Common myeloid progenitor, CD34-positive (primary cell): Measurements from ENCODE around the gene ADGRB3.
"Not testable (repeated sequence)": the region's sequence is repeated elsewhere in the genome, so short reads cannot be mapped to it uniquely, and the experiment has no call there.

ENCODE experiments used
- CTCF ChIA-PET: fragments of 350-600 bp; sonication (Branson Sonifier 250); formaldehyde crosslinking; loops from one replicate; lab custom pipeline; 2021; ENCODE audit warnings: antibody characterized with exemption; lab: Charles Lee
- POLR2A ChIA-PET: fragments of 350-600 bp; sonication (Branson Sonifier 250); formaldehyde crosslinking; loops from one replicate; lab custom pipeline; 2021; ENCODE audit warnings: antibody characterized with exemption; lab: Charles Lee
- DNase-seq, 3 donors: peaks; one replicate each; pipeline versions ENCODE4 v3.0.0 to v3.0.0-alpha.2; 2013
- H3K27ac ChIP-seq, 2 experiments: 1 replicate in 1 of 2; 2 replicates in 1 of 2; pipeline ENCODE4 v1.7.0; 2013; ENCODE audit warnings: inconsistent platforms in 2 of 2, low read length in 2 of 2, mild to moderate bottlenecking in 2 of 2, low read depth in 1 of 2, moderate library complexity in 1 of 2; ENCODE audit not compliant: severe bottlenecking in 2 of 2, insufficient read depth in 1 of 2, poor library complexity in 1 of 2
- H3K27me3 ChIP-seq, 5 experiments: replicated peaks in 2 of 5; 1 replicate in 3 of 5; 2 replicates in 2 of 5; pipeline versions ENCODE4 v1.6.1 to v1.7.0; 2013; ENCODE audit warnings: low read length in 4 of 5, mild to moderate bottlenecking in 2 of 5, moderate library complexity in 2 of 5, inconsistent platforms in 1 of 5; ENCODE audit not compliant: insufficient read depth in 5 of 5, control insufficient read depth in 4 of 5
- H3K36me3 ChIP-seq, 4 experiments: 1 replicate in 2 of 4; 2 replicates in 2 of 4; pipeline versions ENCODE4 v1.6.1 to v1.7.0; 2013; ENCODE audit warnings: low read length in 3 of 4, control low read depth in 1 of 4, mild to moderate bottlenecking in 1 of 4; ENCODE audit not compliant: control insufficient read depth in 4 of 4, insufficient read depth in 4 of 4
- H3K4me1 ChIP-seq, 4 experiments: 1 replicate in 3 of 4; 2 replicates in 1 of 4; pipeline versions ENCODE4 v1.6.1 to v1.7.1; 2013; ENCODE audit warnings: low read length in 3 of 4, mild to moderate bottlenecking in 3 of 4, control low read depth in 1 of 4, inconsistent platforms in 1 of 4, moderate library complexity in 1 of 4; ENCODE audit not compliant: control insufficient read depth in 4 of 4, insufficient read depth in 4 of 4; ENCODE audit errors: control extremely low read depth in 1 of 4
- H3K4me3 ChIP-seq, 7 experiments: 1 replicate in 4 of 7; 2 replicates in 3 of 7; pipeline versions ENCODE4 v1.5.1 to v1.7.0; 2013; ENCODE audit warnings: mild to moderate bottlenecking in 7 of 7, low read length in 6 of 7, moderate library complexity in 6 of 7, inconsistent platforms in 2 of 7, low read depth in 2 of 7, control low read depth in 1 of 7; ENCODE audit not compliant: insufficient read depth in 4 of 7, control insufficient read depth in 1 of 7; ENCODE audit errors: extremely low read depth in 1 of 7
- H3K9me3 ChIP-seq, 5 experiments: 1 replicate in 4 of 5; 2 replicates in 1 of 5; pipeline versions ENCODE4 v1.6.1 to v1.7.1; 2013; ENCODE audit warnings: low read length in 4 of 5, mild to moderate bottlenecking in 2 of 5, inconsistent platforms in 1 of 5, low read depth in 1 of 5, moderate library complexity in 1 of 5; ENCODE audit not compliant: control insufficient read depth in 4 of 5, insufficient read depth in 2 of 5; ENCODE audit errors: control extremely low read depth in 1 of 5
- WGBS: methylation state at CpG from one replicate; pipeline ENCODE4 v1.1.5; 2013; ENCODE audit not compliant: insufficient coverage; 5-methylcytosine and 5-hydroxymethylcytosine counted together

The ADGRB3 gene

DNA sequence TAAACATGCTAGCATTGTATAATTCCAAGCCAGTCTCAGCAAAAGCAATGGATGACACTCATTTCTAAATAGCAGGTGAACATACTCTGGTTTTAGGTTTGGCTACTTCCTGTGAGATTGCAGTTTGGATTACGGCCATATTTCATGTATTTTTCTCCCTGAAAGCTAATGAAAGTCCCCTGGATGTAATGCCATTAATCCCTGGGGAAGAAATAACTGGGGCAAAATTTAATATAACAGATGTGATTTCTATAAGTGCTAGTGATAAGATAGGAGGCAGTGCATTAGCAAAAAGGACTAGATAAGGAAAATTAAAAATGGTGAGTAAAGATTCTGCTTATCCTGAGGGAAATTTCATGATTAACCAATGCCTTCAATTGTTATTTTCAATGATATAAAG is 238.2 kb downstream of the ADGRB3 start:
- no peak overlapping the region for H3K27ac ChIP-seq
- no peak for DNase-seq
- CTCF ChIA-PET, result no interaction called here
- 67% methylated on average over 1 of the region's 1 CpG for WGBS
- H3K4me1 ChIP-seq, result no peaks in the 10 kb centered on the region
- no peaks in the 10 kb centered on the region for H3K27me3 ChIP-seq
- no peaks in the 10 kb centered on the region for H3K36me3 ChIP-seq
- H3K9me3 ChIP-seq, result no peaks in the 10 kb centered on the region
- POLR2A ChIA-PET, result no interaction called here
- no peak overlapping the region for H3K4me3 ChIP-seq

DNA sequence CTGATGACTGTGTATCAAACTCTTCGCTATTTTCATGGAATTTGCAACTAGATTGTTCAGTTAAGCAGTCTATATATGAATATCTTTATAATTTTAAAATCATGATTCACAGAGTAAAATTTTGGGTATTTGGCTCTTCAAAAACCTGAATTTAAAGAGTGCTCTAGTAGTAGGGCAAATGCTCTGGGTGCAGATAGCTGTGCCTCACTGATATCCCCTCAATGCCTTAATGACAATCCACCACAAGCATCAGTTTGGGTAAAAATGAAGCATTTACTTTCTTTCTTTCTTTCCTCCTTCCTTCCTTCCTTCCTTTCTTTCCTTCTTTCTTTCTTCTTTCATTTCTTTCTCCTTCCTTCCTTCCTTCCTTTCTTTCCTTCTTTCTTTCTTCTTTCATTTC is 239.7 kb downstream of the ADGRB3 start:
- no peaks in the 10 kb centered on the region for H3K27me3 ChIP-seq
- no CpG with 5 or more reads among the region's 1 CpG for WGBS
- POLR2A ChIA-PET, result no interaction called here

DNA sequence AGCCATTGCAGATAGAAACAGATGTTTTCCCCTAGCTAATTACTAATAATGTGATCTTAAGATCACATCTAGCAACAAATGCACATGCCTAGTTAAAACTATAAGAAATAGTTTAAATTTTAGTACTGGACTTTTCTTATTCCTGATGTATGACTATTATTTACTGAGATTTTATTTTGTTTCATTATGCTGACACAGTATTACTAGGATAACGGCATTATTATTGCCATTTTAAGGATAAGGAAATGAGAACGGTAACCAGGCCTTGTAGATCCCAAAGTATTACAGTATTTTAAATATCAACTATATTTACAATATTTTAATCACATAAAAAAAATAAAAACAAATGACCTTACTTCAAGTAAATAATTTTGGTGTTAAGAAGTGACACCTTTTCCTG is 240.3 kb downstream of the ADGRB3 start:
- no peak overlapping the region for H3K27ac ChIP-seq
- no peaks in the 10 kb centered on the region for H3K9me3 ChIP-seq
- no peaks in the 10 kb centered on the region for H3K27me3 ChIP-seq
- WGBS, result no CpG with 5 or more reads among the region's 2 CpGs
- H3K4me1 ChIP-seq, result no peaks in the 10 kb centered on the region
- CTCF ChIA-PET, result no interaction called here
- no peak for DNase-seq
- H3K36me3 ChIP-seq, result no peaks in the 10 kb centered on the region
- no peak overlapping the region for H3K4me3 ChIP-seq
- POLR2A ChIA-PET, result no interaction called here

More for the DNA sequence above, 239.7 kb downstream of the ADGRB3 start:
- Histone ChIP-seq H3K4me3 (no peak overlapping the region), H3K4me1 (no peaks in the 10 kb centered on the region), H3K27ac (no peak overlapping the region), H3K36me3 (no peaks in the 10 kb centered on the region), H3K9me3 (no peaks in the 10 kb centered on the region)
- DNase-seq, result no peak
- CTCF ChIA-PET, result interaction anchor here (1.1 kb wide), 1 partner anchor 10 kb away, joined by 3 read pairs; no protein-coding TSS in a partner anchor

DNA sequence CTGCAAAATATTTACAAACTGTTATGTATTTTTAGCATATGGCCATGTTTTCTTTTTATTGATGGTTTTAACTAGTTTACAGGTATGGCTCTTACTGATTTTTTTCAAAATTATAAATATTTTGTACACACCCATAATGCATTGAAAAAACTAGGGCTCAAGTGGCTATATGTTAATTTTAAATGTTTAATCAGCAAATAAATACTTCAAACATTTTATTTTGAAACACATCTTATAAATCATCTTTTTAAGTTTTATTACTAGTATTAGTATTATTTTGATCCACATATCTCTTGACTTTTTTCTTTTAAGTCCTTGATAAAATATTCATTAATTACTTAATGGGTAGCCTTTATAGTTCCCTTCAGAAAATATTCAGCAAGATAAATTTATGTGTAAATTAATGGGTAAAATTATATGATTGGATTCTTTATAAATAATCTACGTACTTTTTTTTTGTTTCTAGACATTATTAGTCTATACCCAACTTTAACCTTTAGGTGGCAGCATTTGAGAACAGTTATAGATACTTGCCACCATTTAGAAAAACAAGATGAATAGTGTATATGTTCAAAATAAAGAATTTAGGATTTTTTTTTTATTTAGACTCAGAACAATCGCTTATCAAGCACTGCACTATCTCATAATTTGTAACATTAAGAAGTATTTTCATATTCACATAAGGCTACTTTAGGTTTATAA is 241.9 kb downstream of the ADGRB3 start:
- Histone ChIP-seq H3K4me3 (no peak overlapping the region), H3K9me3 (no peaks in the 10 kb centered on the region), H3K27ac (no peak overlapping the region), H3K27me3 (peaks cover 0 to 1% (median 0%) of the 10 kb centered on the region in 5 experiments), H3K4me1 (no peaks in the 10 kb centered on the region), H3K36me3 (no peaks in the 10 kb centered on the region)
- no CpG with 5 or more reads among the region's 2 CpGs for WGBS
- peak; percentile 11 to 47 (median 45) for DNase-seq
- CTCF ChIA-PET, result no interaction called here
- POLR2A ChIA-PET, result no interaction called here

DNA sequence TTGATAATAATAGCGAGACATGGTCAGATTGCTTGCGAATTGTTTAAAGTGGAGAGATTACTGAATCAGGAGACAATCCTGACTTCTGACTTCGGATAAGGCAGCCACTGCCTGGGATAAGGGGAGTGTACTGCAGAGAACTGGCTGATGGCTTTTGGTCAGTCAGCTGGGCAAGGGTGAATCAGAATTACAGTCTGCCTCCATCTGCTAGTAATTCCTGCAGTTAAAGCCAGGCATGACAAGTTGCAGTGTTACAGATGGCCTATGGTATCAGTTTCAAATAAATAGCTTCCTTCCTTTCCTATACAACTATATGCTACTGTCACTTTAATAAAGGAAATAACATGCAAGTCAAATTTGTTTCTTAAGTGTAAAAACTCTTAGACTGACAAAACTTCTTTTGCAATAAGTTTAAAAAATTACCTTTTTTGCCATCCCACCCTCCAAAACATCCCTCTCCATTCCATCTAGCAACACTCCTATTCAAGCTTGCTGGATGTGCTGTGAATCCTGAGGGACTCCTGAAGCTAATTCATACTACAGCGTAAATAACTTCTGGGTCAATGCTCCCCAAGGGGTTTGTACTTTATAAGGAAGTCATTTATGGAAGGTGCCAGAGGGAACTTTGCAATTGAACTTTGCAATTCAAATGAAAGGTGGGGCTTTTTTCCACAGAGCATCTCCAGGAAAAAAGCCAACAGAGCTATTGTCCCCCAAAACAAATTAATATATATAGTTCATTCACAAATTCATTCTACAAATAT is 245.2 kb downstream of the ADGRB3 start:
- Histone ChIP-seq H3K36me3 (no peaks in the 10 kb centered on the region), H3K4me3 (no peak overlapping the region), H3K9me3 (no peaks in the 10 kb centered on the region), H3K27me3 (peaks cover 0 to 1% (median 0%) of the 10 kb centered on the region in 5 experiments), H3K27ac (no peak overlapping the region), H3K4me1 (no peaks in the 10 kb centered on the region)
- no peak for DNase-seq
- ChIA-PET CTCF (interaction anchor here (0.7 kb wide), 1 partner anchor 1227 kb away, joined by 3 read pairs; no protein-coding TSS in a partner anchor), POLR2A (interaction anchor here (0.7 kb wide), 1 partner anchor 102 kb away, joined by 3 read pairs; no protein-coding TSS in a partner anchor)
- 91% methylated on average over 4 of the region's 4 CpGs for WGBS

DNA sequence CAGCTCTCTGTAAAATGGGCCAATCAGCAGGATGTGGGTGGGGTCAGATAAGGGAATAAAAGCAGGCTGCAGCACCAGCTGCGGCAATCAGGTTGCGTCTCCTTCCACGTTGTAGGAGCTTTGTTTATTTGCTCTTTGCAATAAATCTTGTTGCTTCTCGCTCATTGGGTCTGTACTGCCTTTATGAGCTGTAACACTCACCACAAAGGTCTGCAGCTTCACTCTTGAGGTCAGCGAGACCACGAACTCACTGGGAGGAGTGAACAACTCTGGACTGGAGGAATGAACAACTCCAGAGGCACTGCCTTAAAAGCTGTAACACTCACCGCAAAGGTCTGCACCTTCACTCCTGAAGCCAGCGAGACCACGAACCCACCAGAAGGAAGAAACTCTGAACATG is 248.2 kb downstream of the ADGRB3 start:
- H3K4me1 ChIP-seq, DNase-seq, CTCF ChIA-PET, POLR2A ChIA-PET, H3K36me3 ChIP-seq, H3K4me3 ChIP-seq, H3K9me3 ChIP-seq, H3K27me3 ChIP-seq, H3K27ac ChIP-seq: not testable (repeated sequence)
- 86% methylated on average over 7 of the region's 9 CpGs for WGBS

DNA sequence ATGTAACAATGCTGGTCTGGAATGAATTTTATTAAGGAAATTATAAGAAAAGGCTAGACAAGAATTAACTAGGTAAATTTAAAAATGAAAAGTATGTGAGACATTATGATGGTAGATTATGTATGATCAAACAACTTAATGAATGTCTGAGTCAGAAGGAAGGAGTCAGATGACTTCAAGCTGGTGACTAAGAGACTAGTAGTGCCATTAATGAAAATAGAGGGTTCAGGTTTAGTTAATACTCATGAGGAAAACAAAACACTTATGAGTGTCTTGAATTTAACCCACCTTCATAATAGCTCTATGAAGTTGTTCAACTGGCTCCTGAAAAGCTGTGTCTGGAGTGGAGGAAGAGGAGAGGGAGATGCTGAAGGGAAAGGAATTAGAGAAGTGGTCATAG is 256.3 kb downstream of the ADGRB3 start:
- no peaks in the 10 kb centered on the region for H3K4me1 ChIP-seq
- POLR2A ChIA-PET, result no interaction called here
- no peak for DNase-seq

More for the DNA sequence above, 256.3 kb downstream of the ADGRB3 start:
- Histone ChIP-seq H3K27me3 (peaks cover 0 to 2% (median 0%) of the 10 kb centered on the region in 5 experiments), H3K9me3 (no peaks in the 10 kb centered on the region), H3K4me3 (no peak overlapping the region), H3K27ac (no peak overlapping the region), H3K36me3 (no peaks in the 10 kb centered on the region)
- CTCF ChIA-PET, result no interaction called here
